GM12878 (cell line): Measurements from ENCODE around the gene BICDL2. TPM values are rescaled to one million over a fixed set of nuclear protein-coding genes. Genes with fewer than 3 reads are reported as not detected.

Experiments used
- BACH1 ChIP-seq: fragments of 450-650 bp; IDR thresholded peaks from 2 replicates; pipeline ENCODE4 v1.6.1; 2017; ENCODE audit warnings: mild to moderate bottlenecking, borderline replicate concordance
- DPF2 ChIP-seq: fragments of 450-650 bp; IDR thresholded peaks from 2 replicates; pipeline ENCODE4 v1.6.1; 2017; ENCODE audit warnings: mild to moderate bottlenecking
- EZH2 ChIP-seq: IDR thresholded peaks from 2 replicates; pipeline ENCODE4 v1.6.1; 2012; ENCODE audit warnings: low read depth, mild to moderate bottlenecking, control low read depth, inconsistent platforms, low read length, borderline replicate concordance; ENCODE audit not compliant: control insufficient read depth
- HCFC1 ChIP-seq: fragments of 150-350 bp; IDR thresholded peaks from 2 replicates; pipeline ENCODE4 v1.6.1; 2014; ENCODE audit warnings: low read length
- JUNB ChIP-seq: IDR thresholded peaks from 2 replicates; pipeline ENCODE4 v1.6.1; 2016; ENCODE audit warnings: antibody characterized with exemption, mild to moderate bottlenecking
- KDM1A ChIP-seq: fragments of 200-600 bp; sonication (generic); IDR thresholded peaks from 2 replicates; pipeline ENCODE4 v1.6.1; 2016; ENCODE audit warnings: borderline replicate concordance
- NRF1 ChIP-seq: conservative IDR thresholded peaks from 2 replicates; pipeline ENCODE4 v1.6.1; 2011; ENCODE audit warnings: mild to moderate bottlenecking, low read depth, low read length, improper control_type of control experiment
- POLR2A ChIP-seq: IDR thresholded peaks from 2 replicates; pipeline ENCODE4 v1.6.1; 2011; ENCODE audit warnings: low read depth, mild to moderate bottlenecking, low read length
- POLR2AphosphoS2 ChIP-seq: IDR thresholded peaks from 2 replicates; pipeline ENCODE4 v1.6.1; 2011; ENCODE audit warnings: low read depth, mild to moderate bottlenecking, low read length, improper control_type of control experiment, moderate library complexity
- POLR2AphosphoS5 ChIP-seq: IDR thresholded peaks from 2 replicates; pipeline ENCODE4 v1.6.1; 2011; ENCODE audit warnings: mild to moderate bottlenecking, low read length, inconsistent platforms
- RFX5 ChIP-seq: IDR thresholded peaks from 2 replicates; pipeline ENCODE4 v1.6.1; 2011; ENCODE audit warnings: low read depth, low read length, improper control_type of control experiment
- RUNX3 ChIP-seq: IDR thresholded peaks from 2 replicates; pipeline ENCODE4 v1.6.1; 2012; ENCODE audit warnings: low read length, inconsistent platforms
- SMAD1 ChIP-seq: fragments of 450-650 bp; IDR thresholded peaks from 2 replicates; pipeline ENCODE4 v1.6.1; 2018; ENCODE audit warnings: mild to moderate bottlenecking, low read depth; ENCODE audit not compliant: partially characterized antibody
- SMARCA5 ChIP-seq: fragments of 450-650 bp; IDR thresholded peaks from 2 replicates; pipeline ENCODE4 v1.6.1; 2017; ENCODE audit warnings: mild to moderate bottlenecking
- STAT1 ChIP-seq: fragments of 450-650 bp; conservative IDR thresholded peaks from 2 replicates; pipeline ENCODE4 v1.6.1; 2014; ENCODE audit warnings: antibody characterized with exemption, mild to moderate bottlenecking
- TAF1 ChIP-seq: IDR thresholded peaks from 2 replicates; pipeline ENCODE4 v1.6.1; 2011; ENCODE audit warnings: mild to moderate bottlenecking, low read depth, low read length, borderline replicate concordance
- TCF12 ChIP-seq: IDR thresholded peaks from 2 replicates; pipeline ENCODE4 v1.6.1; 2011; ENCODE audit warnings: low read depth, mild to moderate bottlenecking, low read length
- polyA plus RNA-seq, 11 experiments: library from polyadenylated mRNA; depleted of rRNA in 4 of 11; unstranded in 6 of 11; stranded (reverse) in 5 of 11; fragments of >200 nt; fragmentation: Nextera tagmentation in 4 of 11; fragmentation: Illumina TruSeq in 1 of 11; extraction: Ambion mirVana in 4 of 11; extraction: Trizol in 1 of 11; gene quantifications; 1 replicate in 1 of 11; 2 replicates in 10 of 11; pipeline versions ENCODE4 v1.2.1 to v1.2.3, GENCODE V29; 2011 to 2016; ENCODE audit warnings: inconsistent platforms in 2 of 11, missing spikeins in 2 of 11, low read depth in 1 of 11
- total RNA-seq, 4 experiments: library from RNA; depleted of rRNA in 3 of 4; stranded (reverse); fragments of >200 nt in 3 of 4; fragmentation: Illumina TruSeq in 1 of 4; extraction: Trizol in 1 of 4; gene quantifications; 2 replicates each; pipeline versions ENCODE4 v1.2.1 to v1.2.3, GENCODE V29; 2013 to 2021
- TF ChIP-seq, protein P1 (sequence below): fragments of 450-650 bp; IDR thresholded peaks from 2 replicates; pipeline ENCODE4 v1.6.1; 2017; ENCODE audit warnings: mild to moderate bottlenecking, moderate library complexity
- TF ChIP-seq, protein P2 (sequence below): IDR thresholded peaks from 2 replicates; pipeline ENCODE4 v1.6.1; 2011; ENCODE audit warnings: low read depth, mild to moderate bottlenecking, low read length, moderate library complexity, borderline replicate concordance; ENCODE audit errors: extremely low read depth
- TF ChIP-seq, protein P3 (sequence below): fragments of 450-650 bp; IDR thresholded peaks from 2 replicates; pipeline ENCODE4 v1.6.1; 2017; ENCODE audit warnings: mild to moderate bottlenecking, moderate library complexity

BICDL2 gene
- total and polyA plus RNA-seq, 10 of the 15 experiments (the other 5 are each of a cell fraction or from before 2014, with no cell fraction given): not detected

DNA sequence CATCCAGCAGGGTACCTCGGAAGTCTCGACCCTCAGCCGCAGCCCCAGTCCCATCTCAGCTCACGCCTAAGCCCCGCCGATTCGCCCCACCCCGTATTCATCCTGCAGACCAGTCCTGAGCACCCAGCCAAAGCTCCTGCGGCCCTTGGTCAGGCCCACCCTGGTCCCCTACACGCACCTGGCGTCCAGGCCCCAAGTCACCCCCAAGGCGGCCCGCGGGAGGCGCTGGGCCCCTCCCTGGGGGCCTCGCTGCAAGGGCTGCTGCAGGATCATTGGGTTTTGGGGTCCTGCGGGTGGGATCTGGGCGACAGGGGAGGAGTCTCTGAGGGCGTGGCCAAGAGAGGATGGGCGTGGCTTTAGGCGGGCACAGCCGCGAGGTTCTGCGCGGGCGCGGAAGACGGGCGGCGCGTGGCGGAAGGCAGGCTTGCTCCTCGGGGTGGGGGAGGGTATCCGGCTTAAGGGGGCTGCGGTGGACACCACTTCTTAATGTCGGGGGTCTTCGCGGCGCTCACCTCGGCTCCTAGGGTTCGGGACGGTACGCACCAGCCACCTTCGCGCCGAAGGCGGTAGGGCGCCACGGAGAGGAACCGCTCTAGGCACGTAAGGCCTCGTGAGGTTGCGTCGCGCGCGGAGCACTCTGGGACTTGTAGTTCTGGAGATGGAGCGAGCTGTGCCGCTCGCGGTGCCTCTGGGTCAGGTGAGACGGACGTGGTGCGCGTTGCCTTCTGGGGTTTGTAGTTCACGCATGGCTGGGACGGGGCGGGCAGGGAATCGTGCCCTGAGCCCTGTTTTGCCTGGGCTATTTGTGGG, 12.9 kb downstream of the BICDL2 start, which contains the start of the genes HCFC1R1 and THOC6 (continued):
- TF ChIP-seq, protein P1, sequence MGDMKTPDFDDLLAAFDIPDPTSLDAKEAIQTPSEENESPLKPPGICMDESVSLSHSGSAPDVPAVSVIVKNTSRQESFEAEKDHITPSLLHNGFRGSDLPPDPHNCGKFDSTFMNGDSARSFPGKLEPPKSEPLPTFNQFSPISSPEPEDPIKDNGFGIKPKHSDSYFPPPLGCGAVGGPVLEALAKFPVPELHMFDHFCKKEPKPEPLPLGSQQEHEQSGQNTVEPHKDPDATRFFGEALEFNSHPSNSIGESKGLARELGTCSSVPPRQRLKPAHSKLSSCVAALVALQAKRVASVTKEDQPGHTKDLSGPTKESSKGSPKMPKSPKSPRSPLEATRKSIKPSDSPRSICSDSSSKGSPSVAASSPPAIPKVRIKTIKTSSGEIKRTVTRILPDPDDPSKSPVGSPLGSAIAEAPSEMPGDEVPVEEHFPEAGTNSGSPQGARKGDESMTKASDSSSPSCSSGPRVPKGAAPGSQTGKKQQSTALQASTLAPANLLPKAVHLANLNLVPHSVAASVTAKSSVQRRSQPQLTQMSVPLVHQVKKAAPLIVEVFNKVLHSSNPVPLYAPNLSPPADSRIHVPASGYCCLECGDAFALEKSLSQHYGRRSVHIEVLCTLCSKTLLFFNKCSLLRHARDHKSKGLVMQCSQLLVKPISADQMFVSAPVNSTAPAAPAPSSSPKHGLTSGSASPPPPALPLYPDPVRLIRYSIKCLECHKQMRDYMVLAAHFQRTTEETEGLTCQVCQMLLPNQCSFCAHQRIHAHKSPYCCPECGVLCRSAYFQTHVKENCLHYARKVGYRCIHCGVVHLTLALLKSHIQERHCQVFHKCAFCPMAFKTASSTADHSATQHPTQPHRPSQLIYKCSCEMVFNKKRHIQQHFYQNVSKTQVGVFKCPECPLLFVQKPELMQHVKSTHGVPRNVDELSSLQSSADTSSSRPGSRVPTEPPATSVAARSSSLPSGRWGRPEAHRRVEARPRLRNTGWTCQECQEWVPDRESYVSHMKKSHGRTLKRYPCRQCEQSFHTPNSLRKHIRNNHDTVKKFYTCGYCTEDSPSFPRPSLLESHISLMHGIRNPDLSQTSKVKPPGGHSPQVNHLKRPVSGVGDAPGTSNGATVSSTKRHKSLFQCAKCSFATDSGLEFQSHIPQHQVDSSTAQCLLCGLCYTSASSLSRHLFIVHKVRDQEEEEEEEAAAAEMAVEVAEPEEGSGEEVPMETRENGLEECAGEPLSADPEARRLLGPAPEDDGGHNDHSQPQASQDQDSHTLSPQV: no peak
- no peak for TF ChIP-seq EZH2
- TF ChIP-seq TCF12: peak; percentile 44; the same call in 1 of the 2 replicates
- TF ChIP-seq SMAD1: peak; percentile 44
- TF ChIP-seq KDM1A: no peak
- TF ChIP-seq NRF1: peak; percentile 41; the same call in 1 of the 2 replicates
- peak; percentile 98 for TF ChIP-seq HCFC1
- peak; percentile 86 for TF ChIP-seq POLR2AphosphoS2
- TF ChIP-seq, protein P2, sequence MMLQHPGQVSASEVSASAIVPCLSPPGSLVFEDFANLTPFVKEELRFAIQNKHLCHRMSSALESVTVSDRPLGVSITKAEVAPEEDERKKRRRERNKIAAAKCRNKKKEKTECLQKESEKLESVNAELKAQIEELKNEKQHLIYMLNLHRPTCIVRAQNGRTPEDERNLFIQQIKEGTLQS: peak; percentile 84; the same call in 1 of the 2 replicates
- TF ChIP-seq BACH1: peak; percentile 71; the same call in 1 of the 2 replicates
- TF ChIP-seq, protein P3, sequence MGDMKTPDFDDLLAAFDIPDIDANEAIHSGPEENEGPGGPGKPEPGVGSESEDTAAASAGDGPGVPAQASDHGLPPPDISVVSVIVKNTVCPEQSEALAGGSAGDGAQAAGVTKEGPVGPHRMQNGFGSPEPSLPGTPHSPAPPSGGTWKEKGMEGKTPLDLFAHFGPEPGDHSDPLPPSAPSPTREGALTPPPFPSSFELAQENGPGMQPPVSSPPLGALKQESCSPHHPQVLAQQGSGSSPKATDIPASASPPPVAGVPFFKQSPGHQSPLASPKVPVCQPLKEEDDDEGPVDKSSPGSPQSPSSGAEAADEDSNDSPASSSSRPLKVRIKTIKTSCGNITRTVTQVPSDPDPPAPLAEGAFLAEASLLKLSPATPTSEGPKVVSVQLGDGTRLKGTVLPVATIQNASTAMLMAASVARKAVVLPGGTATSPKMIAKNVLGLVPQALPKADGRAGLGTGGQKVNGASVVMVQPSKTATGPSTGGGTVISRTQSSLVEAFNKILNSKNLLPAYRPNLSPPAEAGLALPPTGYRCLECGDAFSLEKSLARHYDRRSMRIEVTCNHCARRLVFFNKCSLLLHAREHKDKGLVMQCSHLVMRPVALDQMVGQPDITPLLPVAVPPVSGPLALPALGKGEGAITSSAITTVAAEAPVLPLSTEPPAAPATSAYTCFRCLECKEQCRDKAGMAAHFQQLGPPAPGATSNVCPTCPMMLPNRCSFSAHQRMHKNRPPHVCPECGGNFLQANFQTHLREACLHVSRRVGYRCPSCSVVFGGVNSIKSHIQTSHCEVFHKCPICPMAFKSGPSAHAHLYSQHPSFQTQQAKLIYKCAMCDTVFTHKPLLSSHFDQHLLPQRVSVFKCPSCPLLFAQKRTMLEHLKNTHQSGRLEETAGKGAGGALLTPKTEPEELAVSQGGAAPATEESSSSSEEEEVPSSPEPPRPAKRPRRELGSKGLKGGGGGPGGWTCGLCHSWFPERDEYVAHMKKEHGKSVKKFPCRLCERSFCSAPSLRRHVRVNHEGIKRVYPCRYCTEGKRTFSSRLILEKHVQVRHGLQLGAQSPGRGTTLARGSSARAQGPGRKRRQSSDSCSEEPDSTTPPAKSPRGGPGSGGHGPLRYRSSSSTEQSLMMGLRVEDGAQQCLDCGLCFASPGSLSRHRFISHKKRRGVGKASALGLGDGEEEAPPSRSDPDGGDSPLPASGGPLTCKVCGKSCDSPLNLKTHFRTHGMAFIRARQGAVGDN: peak; percentile 50; the same call in 1 of the 2 replicates
- peak; percentile 68; the same call in 1 of the 2 replicates for TF ChIP-seq STAT1
- TF ChIP-seq POLR2A: peak; percentile 95
- TF ChIP-seq RUNX3: peak; percentile 62; the same call in 1 of the 2 replicates
- 0 out of 2 replicates have a peak, but pooled peaks have one; percentile 32 for TF ChIP-seq SMARCA5
- 0 out of 2 replicates have a peak, but pooled peaks have one; percentile 36 for TF ChIP-seq DPF2
- peak; percentile 90 for TF ChIP-seq POLR2AphosphoS5
- TF ChIP-seq TAF1: peak; percentile 57; the same call in 1 of the 2 replicates
- no peak for TF ChIP-seq JUNB
- no peak for TF ChIP-seq RFX5
